GM21381 (cell line): ENCODE results near the gene ZFYVE1.
"Not testable (repeated sequence)": the region's sequence is repeated elsewhere in the genome, so short reads cannot be mapped to it uniquely, and the experiment has no call there.

ENCODE experiments used
- ATAC-seq: cut with Tn5 transposase; IDR thresholded peaks from one replicate; pipeline ENCODE4 v1.9.1; 2021; ENCODE audit warnings: mild to moderate bottlenecking, moderate library complexity; ENCODE audit not compliant: unreplicated experiment

The ZFYVE1 gene

DNA sequence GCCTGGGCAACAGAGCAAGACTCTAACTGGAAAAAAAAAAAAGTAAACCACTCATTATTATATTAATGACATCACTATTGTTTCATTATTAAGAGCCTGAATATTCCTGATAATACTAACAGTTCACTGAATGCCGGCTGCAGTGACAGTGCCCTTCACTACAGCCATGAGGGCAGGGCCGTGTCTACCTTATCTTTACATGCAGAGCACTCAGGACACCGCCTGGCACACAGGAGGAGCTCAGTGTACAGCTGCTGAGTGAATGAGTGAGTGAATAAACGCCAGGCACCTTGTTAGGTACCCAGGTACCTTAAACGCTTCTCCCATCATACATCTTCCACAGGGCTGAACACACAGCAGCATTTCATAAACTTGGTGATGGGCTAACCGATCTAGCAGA is 23.2 kb downstream of the ZFYVE1 start:
- no peak for ATAC-seq

GRCh38 chr14:73000073-73000472 is 26.8 kb downstream of the ZFYVE1 start:
- no peak for ATAC-seq

- no peak for ATAC-seq
Observed at GRCh38 chr14:72999316-72999715, 27.6 kb downstream of the ZFYVE1 start.

DNA sequence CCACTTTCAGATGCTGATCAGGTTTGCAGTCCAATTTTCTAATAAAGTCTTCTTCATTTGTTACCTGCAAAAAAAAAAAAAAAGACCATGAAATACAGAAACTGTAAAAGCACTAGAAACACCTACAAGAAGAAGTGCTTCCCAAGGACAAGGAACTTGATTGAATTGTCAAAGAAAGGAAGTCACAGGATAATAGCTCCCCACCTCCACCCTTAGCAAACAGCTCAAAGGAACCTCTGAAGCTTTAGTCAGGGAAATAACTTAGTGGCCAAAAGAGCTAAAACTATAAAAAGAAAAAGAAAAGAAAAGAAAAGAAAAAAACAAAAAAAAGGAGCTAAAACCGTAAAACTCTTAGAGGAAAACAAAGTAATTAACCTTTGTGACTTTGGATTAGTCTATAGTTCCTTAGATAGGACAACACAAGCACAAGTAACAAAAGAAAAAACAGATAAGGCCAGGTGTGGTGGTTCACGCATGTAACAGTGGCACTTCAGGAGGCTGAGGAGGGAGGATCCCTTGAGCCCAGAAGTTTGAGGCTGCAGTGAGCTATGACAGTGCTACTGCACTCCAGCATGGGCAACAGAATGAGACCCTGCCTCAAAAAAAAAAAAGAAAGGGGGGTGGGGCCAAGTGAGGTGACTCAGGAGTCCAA is 28.5 kb downstream of the ZFYVE1 start:
- no peak for ATAC-seq

GRCh38 chr14:72996916-72997315 is 30.0 kb downstream of the ZFYVE1 start:
- ATAC-seq = no peak

DNA sequence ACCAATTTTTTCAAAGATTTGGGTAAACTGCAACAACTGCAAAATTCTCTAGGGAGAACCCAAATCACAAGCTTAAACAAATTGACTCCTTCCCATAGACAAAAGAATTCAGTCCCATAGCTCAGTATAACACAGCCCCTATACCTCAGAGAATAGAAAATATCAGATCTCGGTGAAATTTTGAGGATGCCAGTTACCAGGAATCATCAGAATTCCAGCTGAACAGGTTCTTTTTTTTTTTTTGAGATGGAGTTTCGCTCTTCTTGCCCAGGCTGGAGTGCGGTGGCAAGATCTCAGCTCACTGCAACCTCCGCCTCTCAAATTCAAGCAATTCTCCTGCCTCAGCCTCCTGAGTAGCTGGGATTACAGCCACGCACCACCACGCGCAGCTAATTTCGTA is 36.7 kb downstream of the ZFYVE1 start:
- ATAC-seq = no peak

DNA sequence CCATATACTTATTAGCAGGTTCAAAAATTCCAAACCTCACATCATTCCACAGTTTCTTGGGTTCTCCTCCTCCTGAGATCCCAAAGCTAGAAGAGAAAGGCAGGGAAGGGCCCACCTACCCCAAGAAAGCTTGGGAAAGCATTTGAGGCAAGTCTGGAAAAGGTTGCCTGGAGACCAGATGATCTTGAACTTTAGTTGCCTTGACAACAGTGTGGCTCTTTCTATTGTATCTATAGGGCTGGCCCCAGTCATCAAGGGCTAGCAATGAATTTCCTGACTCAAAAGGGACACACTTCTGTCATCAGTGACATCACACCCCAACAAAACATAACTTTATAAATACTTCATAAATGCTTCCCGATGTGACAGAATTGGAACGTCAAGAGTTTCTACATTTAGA is 40.0 kb downstream of the ZFYVE1 start:
- ATAC-seq = no peak

DNA sequence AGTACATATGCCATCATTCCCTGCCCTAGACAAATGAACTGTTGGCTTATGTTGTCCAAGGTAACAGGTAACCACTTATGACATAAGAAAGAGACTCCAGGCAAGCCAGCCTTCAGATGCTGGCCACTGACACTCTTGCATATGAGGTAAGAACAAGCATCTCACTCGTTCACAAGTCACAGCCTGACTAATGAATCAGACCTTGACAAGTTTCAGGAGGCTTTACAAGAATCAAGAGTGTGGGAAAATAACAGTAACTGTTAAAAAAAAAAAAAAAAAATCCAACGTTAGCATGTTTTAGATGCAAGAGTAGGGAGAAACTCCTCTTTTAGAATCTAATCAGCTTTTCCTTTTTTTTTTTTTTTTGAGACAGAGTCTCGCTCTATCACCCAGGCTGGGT is 40.7 kb downstream of the ZFYVE1 start:
- ATAC-seq = no peak

- ATAC-seq = no peak
Observed at GRCh38 chr14:72982146-72982708, 44.7 kb downstream of the ZFYVE1 start.

DNA sequence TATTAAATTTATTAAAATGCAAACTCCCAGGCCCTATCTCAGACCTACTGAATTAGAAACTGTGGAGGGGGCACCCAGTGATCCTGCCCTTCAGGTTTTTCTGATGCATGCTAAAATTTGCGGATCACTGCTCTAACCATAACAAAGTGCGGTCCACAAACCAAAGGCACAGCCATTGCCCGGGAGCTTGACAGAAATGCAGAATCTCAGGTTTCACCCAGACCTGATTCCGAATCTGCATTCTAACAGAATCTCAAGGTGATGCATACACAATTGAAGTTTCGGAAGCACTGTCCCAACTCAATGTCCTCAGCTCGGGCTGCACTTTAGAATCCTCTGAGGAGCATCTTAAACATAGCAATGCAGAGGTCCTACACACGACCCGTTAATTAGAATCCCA is 46.0 kb downstream of the ZFYVE1 start:
- no peak for ATAC-seq

GRCh38 chr14:72978856-72979255 is 48.0 kb downstream of the ZFYVE1 start:
- no peak for ATAC-seq

DNA sequence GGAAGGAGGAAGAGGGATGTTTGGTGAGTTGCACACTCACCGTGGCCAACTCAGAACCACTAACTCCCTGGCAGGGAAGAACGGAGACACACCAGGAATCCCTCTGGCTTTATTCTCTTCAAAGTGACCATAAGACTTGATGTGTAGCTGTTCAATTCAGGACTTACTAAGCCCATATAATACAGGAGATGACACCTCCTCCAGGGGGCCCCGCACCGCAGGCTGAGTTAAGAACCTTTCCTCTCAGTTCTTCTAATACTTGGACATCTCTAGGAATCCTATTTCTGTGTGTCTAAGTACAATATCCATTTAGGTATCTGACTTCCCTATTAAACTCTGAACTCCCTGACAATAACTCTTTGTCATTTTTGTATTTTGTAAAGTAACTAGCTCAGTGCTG is 51.1 kb downstream of the ZFYVE1 start:
- no peak for ATAC-seq

DNA sequence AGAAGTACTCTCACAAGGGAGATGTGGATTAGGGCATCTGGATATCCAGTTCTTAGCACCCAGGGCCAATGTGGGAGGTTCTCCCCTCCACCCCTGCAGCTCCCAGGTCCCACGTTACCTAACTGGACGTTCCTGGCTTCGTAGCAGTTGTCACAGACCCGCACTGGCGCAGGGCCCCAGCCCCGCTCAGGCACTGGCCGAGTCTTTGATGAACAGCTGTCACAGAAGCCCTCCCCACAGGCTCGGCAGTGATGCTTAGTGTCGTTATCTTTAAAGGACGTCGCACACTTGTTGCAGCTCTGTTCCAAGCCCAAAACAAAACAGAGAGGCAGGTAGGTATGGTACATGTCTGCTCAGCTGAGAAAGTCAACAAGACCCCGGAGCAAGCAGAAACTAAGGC is 52.2 kb downstream of the ZFYVE1 start:
- ATAC-seq = no peak

- no peak for ATAC-seq
Observed at GRCh38 chr14:72970824-72971434, 56.0 kb downstream of the ZFYVE1 start.

GRCh38 chr14:72970058-72970630 is 56.8 kb downstream of the ZFYVE1 start:
- no peak for ATAC-seq

DNA sequence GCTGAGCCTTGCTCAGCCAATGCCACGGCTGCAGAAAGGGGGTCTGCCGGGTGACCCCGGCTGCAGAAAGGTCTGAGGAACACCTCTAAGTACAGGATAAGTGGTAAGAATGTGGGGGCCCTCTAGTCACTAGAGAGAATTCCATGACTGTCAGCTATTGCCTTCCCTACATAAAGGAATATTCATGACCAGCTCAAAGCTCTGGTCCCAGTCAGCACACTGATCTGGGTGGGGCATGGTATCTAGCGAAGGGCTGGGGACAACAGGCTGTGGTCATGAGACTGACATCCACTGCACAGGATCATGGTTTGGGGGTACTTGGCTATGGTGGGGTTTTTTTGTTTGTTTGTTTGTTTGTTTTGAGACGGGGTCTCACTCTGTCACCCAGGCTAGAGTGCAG is 58.6 kb downstream of the ZFYVE1 start:
- ATAC-seq = no peak

DNA sequence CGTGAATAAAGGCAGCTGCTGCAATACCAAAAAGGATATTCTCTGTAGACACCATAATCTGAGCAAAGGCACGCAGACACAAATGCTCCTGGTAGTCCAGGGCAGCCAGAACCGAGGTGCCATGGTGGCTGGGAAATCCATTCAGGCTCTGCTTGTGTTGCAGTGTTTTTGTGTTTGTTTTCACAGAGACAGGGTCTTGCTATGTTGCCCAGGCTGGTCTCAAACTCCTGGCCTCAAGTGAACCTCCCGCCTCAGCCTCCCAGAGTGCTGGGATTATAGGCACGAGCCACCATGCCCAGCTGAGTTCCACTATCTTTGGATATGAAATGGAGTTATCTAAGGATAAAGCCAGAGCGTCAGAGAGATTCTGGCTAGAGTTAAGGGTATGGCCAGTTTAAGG is 60.9 kb downstream of the ZFYVE1 start:
- ATAC-seq = no peak

DNA sequence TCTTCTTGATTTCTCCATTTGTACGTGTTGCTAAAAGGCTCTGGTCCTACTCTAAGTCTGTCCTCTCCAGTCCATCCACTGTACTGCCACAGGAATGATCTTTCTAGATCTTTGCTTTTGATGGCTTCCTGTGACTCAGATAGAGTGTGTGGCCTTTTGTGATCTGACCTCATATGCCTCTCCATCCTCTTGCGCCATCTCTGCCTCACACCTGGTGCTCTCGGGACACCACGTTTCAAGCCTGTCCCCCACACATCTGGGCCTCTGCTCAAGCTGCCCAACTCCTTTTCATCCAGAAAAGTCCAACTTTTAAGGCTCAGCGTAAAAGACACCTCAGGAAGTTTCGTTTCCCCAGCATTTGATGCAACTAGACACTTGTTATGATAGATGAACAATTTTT is 61.7 kb downstream of the ZFYVE1 start:
- no peak for ATAC-seq

GRCh38 chr14:72962829-72963312 is 64.0 kb downstream of the ZFYVE1 start:
- no peak for ATAC-seq

GRCh38 chr14:72962336-72962754 is 64.6 kb downstream of the ZFYVE1 start:
- not testable (repeated sequence) for ATAC-seq

GRCh38 chr14:72961579-72962335 is 65.1 kb downstream of the ZFYVE1 start:
- ATAC-seq = no peak
